T-helper 9 cell (primary cell): ENCODE measurements around the gene WIF1.

Source experiments
- DNase-seq: peaks from one replicate; pipeline ENCODE4 v3.0.0-alpha.2; 2020

WIF1 gene

GRCh38 chr12:65019696-65020234 is 101.3 kb downstream of the WIF1 start:
- DNase-seq = no peak

GRCh38 chr12:65016881-65017650 is 104.0 kb downstream of the WIF1 start:
- no peak for DNase-seq

GRCh38 chr12:65015850-65016249 is 105.3 kb downstream of the WIF1 start:
- no peak for DNase-seq

GRCh38 chr12:65014504-65015271 is 106.4 kb downstream of the WIF1 start:
- DNase-seq = no peak

- DNase-seq = no peak
Observed at GRCh38 chr12:65010437-65010836, 110.7 kb downstream of the WIF1 start.

GRCh38 chr12:65005716-65006115 is 115.4 kb downstream of the WIF1 start:
- no peak for DNase-seq

- no peak for DNase-seq
Observed at GRCh38 chr12:65004270-65004669, 116.8 kb downstream of the WIF1 start.
